PC-9 (cell line): Measurements from ENCODE around the gene EP300. TPM values are rescaled to one million over a fixed set of nuclear protein-coding genes. Genes with fewer than 3 reads are reported as not detected.

Experiments used
- BruUV-seq: library from RNA; stranded (reverse); fragments of 400-500 nt; replicated peaks from 2 replicates; lab custom pipeline; 2021; lab: Mats Ljungman, UMichigan
- CTCF ChIA-PET: fragments of 300-600 bp; sonication (Branson Sonifier 250); formaldehyde crosslinking; loops from one replicate; lab custom pipeline; 2022; ENCODE audit warnings: antibody characterized with exemption; lab: Charles Lee
- POLR2A ChIA-PET: fragments of 300-600 bp; sonication (Branson Sonifier 250); formaldehyde crosslinking; loops from one replicate; lab custom pipeline; 2022; ENCODE audit warnings: antibody characterized with exemption; ENCODE audit not compliant: unreplicated experiment; lab: Charles Lee
- DNase-seq, 2 experiments: peaks; one replicate each; pipeline versions ENCODE4 v3.0.0 to v3.0.0-alpha.2; 2015 to 2022; ENCODE audit warnings: mixed read lengths in 1 of 2
- H2AFZ ChIP-seq: fragments of 200-600 bp; sonication (generic); 2 replicates; pipeline ENCODE4 v1.8.1; 2017; ENCODE audit warnings: antibody characterized with exemption
- H3F3A ChIP-seq: fragments of 200-600 bp; sonication (generic); 2 replicates; pipeline ENCODE4 v1.8.1; 2017; ENCODE audit warnings: antibody characterized with exemption, mild to moderate bottlenecking, low read depth; ENCODE audit not compliant: insufficient read depth
- H3K27ac ChIP-seq: fragments of 200-600 bp; sonication (generic); 2 replicates; pipeline ENCODE4 v1.6.1; 2016; ENCODE audit warnings: mixed run types
- H3K27me3 ChIP-seq: fragments of 200-600 bp; sonication (generic); 2 replicates; pipeline ENCODE4 v1.6.1; 2016; ENCODE audit warnings: low read depth, mixed run types; ENCODE audit not compliant: insufficient read depth
- H3K36me3 ChIP-seq: fragments of 200-600 bp; sonication (generic); 2 replicates; pipeline ENCODE4 v1.6.1; 2016; ENCODE audit warnings: low read depth, mixed run types
- H3K4me1 ChIP-seq: fragments of 200-600 bp; sonication (generic); replicated peaks from 2 replicates; pipeline ENCODE4 v1.6.1; 2016; ENCODE audit warnings: mixed run types; ENCODE audit not compliant: insufficient read depth
- H3K4me2 ChIP-seq: fragments of 200-600 bp; sonication (generic); 2 replicates; pipeline ENCODE4 v1.6.1; 2017; ENCODE audit warnings: mixed run types
- H3K4me3 ChIP-seq: fragments of 200-600 bp; sonication (generic); 2 replicates; pipeline ENCODE4 v1.6.1; 2016; ENCODE audit warnings: mixed run types
- H3K79me2 ChIP-seq: fragments of 200-600 bp; sonication (generic); 2 replicates; pipeline ENCODE4 v1.6.1; 2017; ENCODE audit warnings: low read depth, mixed run types
- H3K9me2 ChIP-seq: fragments of 200-600 bp; sonication (generic); 2 replicates; pipeline ENCODE4 v1.8.1; 2017; ENCODE audit warnings: mild to moderate bottlenecking; ENCODE audit not compliant: insufficient read depth
- H3K9me3 ChIP-seq: fragments of 200-600 bp; sonication (generic); 2 replicates; pipeline ENCODE4 v1.8.1; 2016; ENCODE audit warnings: low read depth; ENCODE audit not compliant: insufficient read depth
- H4K20me1 ChIP-seq: fragments of 200-600 bp; sonication (generic); 2 replicates; pipeline ENCODE4 v1.8.1; 2017; ENCODE audit not compliant: insufficient read depth
- CTCF ChIP-seq: fragments of 200-600 bp; sonication (generic); conservative IDR thresholded peaks from 2 replicates; pipeline ENCODE4 v1.6.1; 2017; ENCODE audit warnings: mixed run types, antibody characterized with exemption, mild to moderate bottlenecking, moderate library complexity
- EZH2 ChIP-seq: fragments of 200-600 bp; sonication (generic); IDR thresholded peaks from 2 replicates; pipeline ENCODE4 v1.8.0; 2017; ENCODE audit warnings: antibody characterized with exemption, low read depth
- intact Hi-C: fragments of 100-400 bp; cut with micrococcal nuclease; formaldehyde crosslinking; loops from one replicate; pipeline ENCODE4 v1.10.0; 2022; ENCODE audit not compliant: unreplicated experiment
- total RNA-seq: library from RNA; stranded (reverse); gene quantifications from 2 replicates; pipeline ENCODE4 v1.2.3, GENCODE V29; 2021

Gene EP300
- total RNA-seq, 1 experiment from 2014 or later: 64.3 TPM

- intact Hi-C loops: loop anchor here (10.0 kb wide), 1 partner anchor 333 kb away; no protein-coding TSS in a partner anchor
- peak overlapping the region; percentile 65 for H3K27ac ChIP-seq
- TF ChIP-seq CTCF (no peak), EZH2 (no peak)
- no peaks in the 10 kb centered on the region for H3K9me2 ChIP-seq
- peaks cover 19% of the 10 kb centered on the region for H3K4me1 ChIP-seq
- H3K79me2 ChIP-seq: no peaks in the 10 kb centered on the region
- no peaks in the 10 kb centered on the region for H3K27me3 ChIP-seq
- ChIA-PET CTCF (interaction anchor here (0.7 to 1.1 kb wide), 3 partner anchors 13 to 259 kb away, joined by 3 to 6 read pairs (median 4); no protein-coding TSS in a partner anchor), POLR2A (interaction anchor here (0.5 to 0.6 kb wide), 2 partner anchors 72 to 200 kb away, joined by 4 read pairs; partner anchors contain the start of gene TEF)
- H3F3A ChIP-seq: peaks cover 53% of the 10 kb centered on the region
- no TSS peak for BruUV-seq
- H3K9me3 ChIP-seq: no peaks in the 10 kb centered on the region
- peak; percentile 55 to 89 for DNase-seq
- no peaks in the 10 kb centered on the region for H4K20me1 ChIP-seq
- no peak overlapping the region; the same call in 1 of the 2 replicates for H3K4me3 ChIP-seq
- H3K4me2 ChIP-seq: peak overlapping the region; percentile 44
- no peak overlapping the region for H2AFZ ChIP-seq
- H3K36me3 ChIP-seq: peaks cover 9% of the 10 kb centered on the region; the same call in 1 of the 2 replicates
Observed at GRCh38 chr22:41181349-41182241, 89.2 kb downstream of the EP300 start.

- BruUV-seq: no TSS peak
- CTCF ChIA-PET: interaction anchor here (0.5 kb wide), 1 partner anchor 25 kb away, joined by 3 read pairs; no protein-coding TSS in a partner anchor
Observed at GRCh38 chr22:41184679-41185078, 92.3 kb downstream of the EP300 start.

More at GRCh38 chr22:41184679-41185078, 92.3 kb downstream of the EP300 start:
- Histone ChIP-seq H3K27ac (no peak overlapping the region), H3K4me2 (no peak overlapping the region), H3K4me1 (peaks cover 19% of the 10 kb centered on the region), H3K9me2 (no peaks in the 10 kb centered on the region), H3K27me3 (no peaks in the 10 kb centered on the region), H3F3A (peaks cover 41% of the 10 kb centered on the region), H3K4me3 (no peak overlapping the region), H4K20me1 (no peaks in the 10 kb centered on the region), H3K79me2 (no peaks in the 10 kb centered on the region), H3K36me3 (no peaks in the 10 kb centered on the region), H2AFZ (no peak overlapping the region), H3K9me3 (no peaks in the 10 kb centered on the region)
- POLR2A ChIA-PET: no interaction called here
- no peak for TF ChIP-seq CTCF
- TF ChIP-seq EZH2: no peak
- intact Hi-C loops: loop anchor here (10.0 kb wide), 1 partner anchor 330 kb away; no protein-coding TSS in a partner anchor
- DNase-seq: no peak
